AG09309 (cell line): Measurements from ENCODE around the gene CARM1.

Experiments used
- DNase-seq: peaks from one replicate; pipeline ENCODE4 v3.0.0-alpha.2; 2010; ENCODE audit warnings: low read depth
- H3K4me3 ChIP-seq: 2 replicates; pipeline ENCODE4 v1.5.1; 2011; ENCODE audit warnings: mild to moderate bottlenecking, low read depth, low read length, moderate library complexity; ENCODE audit not compliant: control insufficient read depth
- CTCF ChIP-seq: IDR thresholded peaks from 2 replicates; pipeline ENCODE4 v1.5.1; 2011; ENCODE audit warnings: mild to moderate bottlenecking, low read depth, low read length, inconsistent platforms; ENCODE audit not compliant: insufficient read depth, control insufficient read depth; ENCODE audit errors: missing control alignments

Gene CARM1

GRCh38 chr19:10920288-10920655, 48.9 kb downstream of the CARM1 start:
- no peak for DNase-seq
- no peak overlapping the region for H3K4me3 ChIP-seq

GRCh38 chr19:10920781-10921180, 49.4 kb downstream of the CARM1 start:
- H3K4me3 ChIP-seq = no peak overlapping the region
- no peak for TF ChIP-seq CTCF
- DNase-seq = no peak

More at GRCh38 chr19:10920288-10920655, 48.9 kb downstream of the CARM1 start:
- no peak for TF ChIP-seq CTCF

GRCh38 chr19:10921199-10921909, 50.0 kb downstream of the CARM1 start:
- no peak for TF ChIP-seq CTCF
- no peak overlapping the region for H3K4me3 ChIP-seq
- no peak for DNase-seq

- H3K4me3 ChIP-seq = no peak overlapping the region
- DNase-seq = no peak
- TF ChIP-seq CTCF = no peak
Measured at GRCh38 chr19:10921910-10922637, 50.7 kb downstream of the CARM1 start.

- TF ChIP-seq CTCF = no peak
- no peak for DNase-seq
- no peak overlapping the region for H3K4me3 ChIP-seq
Measured at GRCh38 chr19:10922638-10923014, 51.3 kb downstream of the CARM1 start.

- H3K4me3 ChIP-seq = no peak overlapping the region
- no peak for DNase-seq
- TF ChIP-seq CTCF = no peak
Measured at GRCh38 chr19:10923260-10924112, 52.1 kb downstream of the CARM1 start.
